ENCODE measurements around the gene RASL10B. TPM values are rescaled to one million over a fixed set of nuclear protein-coding genes. Genes with fewer than 3 reads are reported as not detected.

Gene RASL10B
- total RNA-seq, 1 experiment from 2014 or later, result 4.3 TPM

- Histone ChIP-seq H3K27ac (ENCODE audit: low read length) (no peak overlapping the region), H3K4me1 (ENCODE audit: control insufficient read depth, insufficient read depth, low read length) (peaks cover 13% of the 10 kb centered on the region), H3K36me3 (ENCODE audit: control insufficient read depth, insufficient read depth, low read length) (no peaks in the 10 kb centered on the region), H3K9me3 (ENCODE audit: control insufficient read depth, insufficient read depth, low read depth, low read length) (no peaks in the 10 kb centered on the region), H3K27me3 (ENCODE audit: control insufficient read depth, insufficient read depth, low read length) (peaks cover 4% of the 10 kb centered on the region), H3K4me3 (ENCODE audit: low read depth in 2 of 2, low read length in 2 of 2) (no peak overlapping the region)
- POLR2A ChIA-PET, result no interaction called here
- ATAC-seq, result peak; percentile 25
- BruUV-seq (replicated peaks), result no TSS peak
- DNase-seq (ENCODE audit: low read depth, low spot score), result no peak
- intact Hi-C loops (cut with micrococcal nuclease; ENCODE audit: unreplicated experiment) (loop anchor here (5.0 kb wide), 2 partner anchors 136 to 191 kb away; no protein-coding TSS in a partner anchor), in situ Hi-C loops (cut with HindIII; ENCODE audit: low pct_unique_long_range_greater_than_20kb, low sequenced_read_pairs) (no loop called here)
- TF ChIP-seq POLR2AphosphoS5 (IDR thresholded peaks at IDR 0.05; ENCODE audit: low read depth, low read length) (no peak), TCF7L2 (IDR thresholded peaks at IDR 0.05; ENCODE audit: low read depth, low read length) (no peak), REST (IDR thresholded peaks at IDR 0.05; ENCODE audit: insufficient read depth in 1 of 2, low read depth in 2 of 2, low read length in 1 of 2) (no peak), CTCF (IDR thresholded peaks at IDR 0.05) (no peak), SIN3A (IDR thresholded peaks at IDR 0.05; ENCODE audit: borderline replicate concordance, insufficient read depth, low read depth, low read length) (no peak)
- CTCF ChIA-PET, result interaction anchor here (1.1 to 1.7 kb wide), 2 partner anchors 16 to 18 kb away, joined by 3 to 8 read pairs; no protein-coding TSS in a partner anchor
Observed at GRCh38 chr17:35748341-35748841, 17.0 kb downstream of the RASL10B start.

- peaks cover 4% of the 10 kb centered on the region for H3K27me3 ChIP-seq (ENCODE audit: control insufficient read depth, insufficient read depth, low read length)
- no peak for TF ChIP-seq TCF7L2 (IDR thresholded peaks at IDR 0.05; ENCODE audit: low read depth, low read length)
- no peak for TF ChIP-seq CTCF (IDR thresholded peaks at IDR 0.05)
- no peak for TF ChIP-seq REST (IDR thresholded peaks at IDR 0.05; ENCODE audit: insufficient read depth in 1 of 2, low read depth in 2 of 2, low read length in 1 of 2)
- TF ChIP-seq SIN3A (IDR thresholded peaks at IDR 0.05; ENCODE audit: borderline replicate concordance, insufficient read depth, low read depth, low read length), result no peak
- no peak for TF ChIP-seq POLR2AphosphoS5 (IDR thresholded peaks at IDR 0.05; ENCODE audit: low read depth, low read length)
- in situ Hi-C loops (cut with HindIII; ENCODE audit: low pct_unique_long_range_greater_than_20kb, low sequenced_read_pairs), result no loop called here
- DNase-seq (ENCODE audit: low read depth, low spot score) (no peak), ATAC-seq (no peak)
- H3K4me1 ChIP-seq (ENCODE audit: control insufficient read depth, insufficient read depth, low read length), result peaks cover 13% of the 10 kb centered on the region
- intact Hi-C loops (cut with micrococcal nuclease; ENCODE audit: unreplicated experiment), result loop anchor here (5.0 kb wide), 2 partner anchors 137 to 192 kb away; no protein-coding TSS in a partner anchor
- no peak overlapping the region for H3K27ac ChIP-seq (ENCODE audit: low read length)
- CTCF ChIA-PET, result interaction anchor here (0.9 kb wide), 1 partner anchor 78 kb away, joined by 3 read pairs; no protein-coding TSS in a partner anchor
- POLR2A ChIA-PET, result no interaction called here
- no peaks in the 10 kb centered on the region for H3K36me3 ChIP-seq (ENCODE audit: control insufficient read depth, insufficient read depth, low read length)
- H3K9me3 ChIP-seq (ENCODE audit: control insufficient read depth, insufficient read depth, low read depth, low read length), result no peaks in the 10 kb centered on the region
- H3K4me3 ChIP-seq (ENCODE audit: low read depth in 2 of 2, low read length in 2 of 2), result no peak overlapping the region
- BruUV-seq (replicated peaks), result no TSS peak
Observed at GRCh38 chr17:35748979-35749378, 17.5 kb downstream of the RASL10B start.

Measured in Panc1 (cell line).